Medulla oblongata (tissue), 1 donor: ENCODE results near the gene PLEKHA7.

ENCODE experiments used
- DNase-seq: peaks from one replicate; pipeline ENCODE4 v3.0.0-alpha.2; 2015; ENCODE audit errors: extremely low spot score

Gene PLEKHA7

DNA sequence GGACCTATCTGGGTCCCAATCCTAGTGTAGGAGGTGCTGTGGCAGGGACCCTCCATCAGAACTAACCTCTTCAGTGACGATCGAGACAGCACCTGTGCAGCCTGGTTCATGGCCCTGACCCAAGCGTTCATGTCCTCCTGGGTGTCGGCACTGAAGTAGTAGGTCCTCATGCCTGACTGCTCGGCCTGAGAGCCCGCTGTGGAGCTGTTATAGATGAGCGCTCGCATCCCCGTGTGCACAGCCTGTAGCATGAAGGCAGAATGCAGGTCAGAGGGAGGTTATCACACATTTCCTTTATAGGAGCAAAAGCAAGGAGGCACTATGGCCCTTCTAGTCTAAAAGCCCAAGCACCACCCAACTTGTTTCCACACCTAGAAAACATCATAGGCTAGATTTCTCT, 172.7 kb downstream of the PLEKHA7 start:
- DNase-seq: no peak

DNA sequence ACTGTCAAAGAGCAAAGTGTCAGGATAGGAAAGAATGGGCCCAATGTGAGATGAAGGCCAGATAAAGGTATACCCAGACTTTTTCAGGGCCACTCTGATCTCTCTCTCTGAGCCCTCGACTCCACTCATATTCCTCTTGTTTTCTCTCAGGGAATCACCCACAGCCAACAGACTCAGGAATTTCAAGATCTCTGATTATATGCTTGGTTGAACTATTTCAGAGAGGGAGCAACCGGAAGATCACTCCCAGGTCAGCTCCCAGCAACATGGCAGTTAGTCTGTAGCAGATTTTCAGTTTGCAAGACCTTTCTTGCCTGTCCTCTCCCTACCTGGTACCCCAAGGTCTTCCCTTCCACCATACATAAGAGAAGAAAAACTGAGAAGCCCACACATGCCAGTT, 173.3 kb downstream of the PLEKHA7 start:
- no peak for DNase-seq

DNA sequence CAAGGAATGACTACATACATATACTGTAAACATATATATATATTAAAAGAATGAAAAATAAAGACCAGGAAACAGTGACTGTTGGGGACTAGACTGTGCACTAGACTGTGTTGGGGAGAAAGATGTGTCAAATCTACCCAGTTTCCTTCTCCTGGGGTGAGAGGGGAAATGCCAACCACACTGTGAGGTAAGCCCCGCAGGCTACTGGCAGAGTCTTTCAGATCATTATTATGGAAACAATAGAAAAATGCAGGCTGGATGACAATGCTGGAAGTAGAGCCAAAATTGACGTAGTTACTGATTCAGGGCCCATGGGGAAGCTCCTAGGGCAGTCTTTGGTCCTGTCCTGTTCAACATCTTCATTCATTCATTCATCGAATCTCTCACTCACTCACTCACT, 174.4 kb downstream of the PLEKHA7 start:
- no peak for DNase-seq

DNA sequence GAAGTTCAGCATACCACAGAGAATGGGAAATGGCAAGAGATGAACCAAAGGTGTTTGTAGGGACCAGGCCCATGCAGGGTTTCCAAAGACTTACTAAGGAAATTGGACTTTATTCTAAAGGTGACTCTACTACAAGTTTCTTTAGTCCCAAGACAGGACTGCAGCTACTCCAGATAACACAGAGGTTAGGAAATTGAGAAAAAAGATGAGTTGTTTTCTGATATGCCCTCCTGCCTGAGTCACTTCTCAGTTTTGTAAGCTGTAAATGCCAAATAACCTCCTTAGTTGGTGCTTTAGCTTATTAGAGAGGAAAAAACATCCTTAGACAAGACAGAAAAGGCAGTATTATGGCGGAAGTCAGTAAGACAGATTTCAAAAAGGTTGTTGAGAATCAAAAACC, 179.8 kb downstream of the PLEKHA7 start:
- no peak for DNase-seq

DNA sequence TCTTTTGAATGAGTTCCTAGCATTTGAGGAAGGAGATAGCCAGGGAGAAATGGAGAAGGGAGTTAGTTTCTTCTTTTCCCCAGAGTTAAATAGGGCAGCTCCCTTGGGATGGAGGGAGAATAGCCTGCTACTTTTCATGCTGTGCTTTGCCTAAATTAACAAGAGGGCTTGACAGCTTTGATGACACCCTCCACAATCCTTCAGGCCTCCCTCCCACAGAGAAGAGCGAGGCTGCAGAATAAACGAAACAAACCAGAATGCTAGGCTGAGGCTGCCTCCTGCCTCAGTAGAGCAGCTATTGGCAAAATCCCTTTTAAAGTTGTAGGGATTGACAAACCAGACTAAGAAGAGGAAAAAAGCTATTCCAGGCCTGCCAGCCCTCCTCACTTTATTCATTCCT, 181.2 kb downstream of the PLEKHA7 start:
- no peak for DNase-seq

DNA sequence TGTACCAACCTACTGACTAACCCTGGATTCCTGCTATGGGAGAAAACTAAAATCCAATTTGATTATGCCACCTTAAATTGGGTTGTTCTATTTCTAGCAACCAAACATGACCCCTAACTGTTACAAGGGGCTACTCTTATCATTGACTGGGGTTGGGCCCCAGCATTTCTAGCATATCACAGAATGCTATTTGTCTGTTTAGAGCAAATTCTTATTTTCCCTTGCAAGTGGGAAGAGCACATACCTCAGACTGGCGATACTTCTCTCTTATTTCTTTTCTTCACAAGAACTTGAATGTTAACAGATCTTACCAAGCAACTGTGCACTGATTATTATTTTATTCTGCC, 182.0 kb downstream of the PLEKHA7 start:
- DNase-seq: no peak

DNA sequence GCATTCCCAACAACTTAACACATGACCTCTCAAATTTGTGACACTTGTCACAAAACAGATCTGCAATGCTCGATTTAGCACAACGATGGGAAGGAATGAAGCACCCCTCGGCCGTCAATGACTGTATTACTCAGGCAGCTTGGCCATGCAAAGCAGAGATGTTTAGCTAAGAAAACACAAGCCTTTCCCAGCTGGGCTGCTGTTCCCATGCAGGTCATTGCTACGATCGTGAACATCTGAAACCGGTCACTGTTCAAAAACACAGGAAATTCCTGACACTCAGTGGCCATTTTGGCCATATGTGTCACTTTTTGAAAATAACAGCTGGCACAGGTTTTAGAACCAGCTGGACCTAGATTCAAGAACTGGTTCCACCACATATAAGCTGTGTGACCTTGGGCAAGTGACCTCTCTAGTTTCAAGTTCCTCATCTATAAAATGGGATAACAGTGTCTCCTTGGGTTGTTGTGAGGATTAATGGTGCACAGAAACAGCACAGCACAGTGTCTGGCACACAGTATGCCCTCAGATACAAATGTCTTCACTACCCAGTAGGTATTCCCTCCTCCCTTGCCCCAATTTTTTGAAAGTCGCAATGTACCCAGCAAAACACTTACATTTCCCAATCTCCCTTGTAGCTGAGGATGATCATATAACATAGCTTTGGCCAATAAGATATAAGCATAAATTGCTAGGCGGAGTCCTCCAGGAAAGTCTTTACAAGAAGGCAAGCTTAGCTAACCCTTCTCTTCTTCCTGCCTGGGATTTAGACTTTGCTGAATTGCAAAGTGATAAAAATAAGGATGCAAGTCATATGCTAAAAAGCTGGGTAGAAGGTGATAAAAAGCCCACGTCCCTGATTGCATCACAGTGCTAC, 182.7 kb downstream of the PLEKHA7 start:
- DNase-seq: no peak

DNA sequence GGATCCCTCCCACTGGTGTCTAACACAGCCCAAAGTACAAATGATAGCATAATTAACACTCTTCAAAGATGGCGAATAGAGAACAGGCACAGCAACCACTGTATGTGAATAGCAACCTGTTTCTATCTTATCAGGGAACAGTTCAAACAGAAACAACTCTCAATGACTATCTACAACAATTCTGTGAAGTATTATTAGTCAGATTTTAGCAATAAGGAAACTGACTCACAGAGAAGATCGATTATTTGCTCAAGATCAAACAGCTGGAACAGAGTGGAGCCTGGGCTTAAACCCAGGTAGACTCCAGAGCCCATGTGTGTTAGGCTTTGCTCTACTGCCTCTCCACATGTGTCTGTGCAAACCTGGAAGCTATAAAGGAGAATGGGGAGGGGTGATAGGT, 187.1 kb downstream of the PLEKHA7 start:
- no peak for DNase-seq

DNA sequence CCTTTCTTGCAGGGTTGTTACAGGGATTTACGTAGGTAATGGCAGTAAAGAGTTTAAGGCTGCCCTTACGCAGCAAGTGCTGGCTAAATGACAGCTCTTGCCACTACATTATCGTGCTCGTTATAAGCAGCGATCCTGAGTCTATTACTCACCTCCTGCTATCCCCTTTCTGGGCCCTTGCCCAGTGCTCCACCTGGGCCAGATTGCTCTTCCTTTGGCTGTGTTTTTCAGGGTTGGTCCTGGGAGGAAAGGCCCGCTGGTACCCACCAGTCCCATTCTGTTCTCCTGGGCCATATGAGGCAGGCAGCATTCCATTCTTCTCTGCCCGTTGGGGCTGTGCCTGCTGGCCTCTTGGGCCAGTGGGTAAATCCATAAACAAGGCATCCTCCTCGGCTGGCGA, 188.2 kb downstream of the PLEKHA7 start:
- DNase-seq: no peak

DNA sequence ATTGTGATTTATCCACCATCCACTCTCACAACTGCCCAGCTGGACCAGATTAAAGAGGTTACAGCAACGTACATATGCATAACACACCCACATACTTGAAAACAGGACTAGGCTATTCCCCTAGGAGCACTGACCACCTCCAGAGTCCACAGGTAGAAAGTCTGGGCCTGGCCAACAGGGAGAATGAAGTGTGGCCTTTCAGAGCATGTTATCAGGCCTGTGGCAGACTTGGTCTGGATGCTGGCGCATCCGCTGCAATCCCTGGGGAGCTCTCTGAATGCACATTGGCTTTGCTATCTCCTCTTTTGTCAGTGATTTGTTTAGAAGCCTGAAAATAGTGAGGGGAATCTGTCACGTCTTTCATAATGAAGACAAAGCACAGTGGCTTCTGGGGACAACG, 189.1 kb downstream of the PLEKHA7 start:
- no peak for DNase-seq

DNA sequence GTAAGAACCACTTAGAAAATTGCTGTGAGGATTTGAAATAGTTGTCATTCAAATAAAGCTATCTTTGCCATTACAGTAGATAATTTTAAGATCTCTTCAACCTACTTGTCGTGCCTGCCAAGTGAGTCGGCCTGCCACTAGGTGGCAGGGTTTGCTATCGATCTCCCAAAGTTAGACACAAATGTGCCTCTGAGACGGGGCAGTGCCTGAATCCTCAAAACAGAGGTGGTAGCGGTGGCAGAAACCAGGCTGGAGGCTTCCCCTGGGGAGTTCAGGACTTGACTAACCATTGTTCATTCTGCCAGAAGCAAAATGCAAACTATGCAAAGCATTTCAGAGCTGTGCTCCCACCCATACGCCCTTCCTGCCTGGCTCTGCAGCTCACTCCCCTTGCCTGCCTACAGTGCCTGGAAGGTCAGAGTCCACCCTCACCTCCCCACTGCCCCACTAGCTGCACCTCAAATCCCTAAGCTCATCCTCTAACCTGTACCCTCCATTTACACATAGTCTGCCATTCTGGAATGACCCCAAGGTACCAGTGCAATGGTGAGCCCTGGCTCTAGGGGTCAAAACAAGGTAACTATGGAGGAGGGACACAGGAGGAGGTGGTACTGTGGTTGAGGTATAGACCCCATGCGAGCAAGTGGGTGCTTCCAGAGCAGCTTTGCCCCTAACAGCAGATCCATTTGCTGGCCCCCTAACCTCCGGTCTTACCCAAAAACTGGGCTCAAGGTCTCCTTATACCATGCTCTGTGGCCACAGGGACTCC, 193.7 kb downstream of the PLEKHA7 start:
- DNase-seq: peak; percentile 87

DNA sequence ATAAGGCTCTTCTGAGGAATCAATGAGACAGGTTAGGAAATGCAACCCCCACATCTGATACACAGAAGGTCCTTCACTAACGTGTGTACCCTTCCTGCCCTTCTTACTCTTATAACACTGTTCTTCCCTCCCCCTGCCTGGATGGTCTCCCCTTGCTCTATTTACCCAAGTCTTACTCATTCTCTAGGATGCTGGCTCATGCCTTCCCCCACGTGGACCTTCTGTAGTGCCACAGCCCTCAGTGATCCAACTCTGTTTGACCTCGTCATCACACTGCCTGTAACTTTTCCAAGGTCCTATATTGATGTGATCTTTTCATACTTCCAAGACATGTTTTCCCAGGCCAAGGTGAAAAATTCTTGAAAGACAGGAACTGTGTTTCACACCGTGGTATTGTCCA, 195.9 kb downstream of the PLEKHA7 start:
- no peak for DNase-seq

DNA sequence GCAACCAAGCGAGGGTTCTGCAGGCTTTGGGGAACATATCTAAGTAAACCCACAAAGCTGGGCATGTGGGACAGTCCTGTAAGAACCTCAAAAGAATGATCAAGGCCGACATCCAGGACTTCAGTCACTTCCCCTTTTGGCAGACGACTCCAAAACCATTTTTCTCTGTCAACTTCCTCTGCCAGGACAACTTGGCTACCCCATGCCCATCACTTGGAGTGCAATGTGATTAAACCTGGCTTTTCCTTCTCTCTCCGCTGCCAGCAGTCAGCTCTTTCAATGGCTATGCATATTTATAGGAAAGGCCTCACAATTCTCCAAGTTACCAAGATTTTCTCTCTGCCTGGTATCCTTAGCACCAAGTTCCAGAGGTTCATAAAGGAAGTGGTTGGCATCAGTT, 196.9 kb downstream of the PLEKHA7 start:
- DNase-seq: peak; percentile 86

DNA sequence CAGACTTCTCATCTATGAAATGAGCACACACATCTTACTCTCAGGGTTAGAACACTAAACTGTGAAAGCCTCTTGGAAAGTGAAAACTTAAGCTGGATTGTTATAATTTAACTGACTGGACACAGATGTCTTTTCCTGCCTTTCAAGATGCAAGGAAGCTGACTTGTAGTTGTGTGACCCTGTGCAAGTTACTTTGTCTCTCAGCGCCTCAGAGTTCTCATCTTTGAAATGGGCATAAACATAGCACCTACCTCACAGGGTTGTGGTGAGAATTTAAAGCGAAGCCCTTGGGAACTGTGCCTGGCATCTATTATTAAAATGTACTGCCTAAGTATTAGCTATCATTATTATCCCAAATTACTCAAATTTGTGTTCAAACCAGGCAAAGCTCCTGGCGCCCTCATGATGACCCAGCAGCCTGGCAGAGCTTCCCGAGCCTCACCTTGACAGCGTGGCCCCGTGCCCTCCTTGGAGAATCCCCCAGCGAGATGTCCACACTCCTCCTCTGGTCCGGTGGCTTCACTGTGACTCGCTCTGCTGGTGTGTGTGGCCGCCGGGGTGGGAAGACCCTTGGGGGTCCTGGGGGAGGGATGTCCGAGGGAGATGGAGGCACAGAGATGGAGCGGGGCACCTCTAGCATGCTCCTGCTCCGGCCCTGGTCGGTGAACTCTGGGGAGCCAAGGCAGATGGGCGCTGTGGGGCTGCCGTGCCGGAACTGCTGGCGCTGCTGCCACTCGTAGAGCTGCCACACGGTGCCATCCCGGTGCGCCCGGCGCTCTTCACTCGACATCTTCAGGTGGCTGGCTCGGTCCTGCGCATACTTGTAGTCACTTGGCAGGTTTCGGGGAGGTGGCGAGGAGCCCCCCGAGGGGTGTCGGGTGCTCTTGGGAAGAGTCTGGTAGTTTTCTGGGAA, 197.6 kb downstream of the PLEKHA7 start:
- DNase-seq: no peak

DNA sequence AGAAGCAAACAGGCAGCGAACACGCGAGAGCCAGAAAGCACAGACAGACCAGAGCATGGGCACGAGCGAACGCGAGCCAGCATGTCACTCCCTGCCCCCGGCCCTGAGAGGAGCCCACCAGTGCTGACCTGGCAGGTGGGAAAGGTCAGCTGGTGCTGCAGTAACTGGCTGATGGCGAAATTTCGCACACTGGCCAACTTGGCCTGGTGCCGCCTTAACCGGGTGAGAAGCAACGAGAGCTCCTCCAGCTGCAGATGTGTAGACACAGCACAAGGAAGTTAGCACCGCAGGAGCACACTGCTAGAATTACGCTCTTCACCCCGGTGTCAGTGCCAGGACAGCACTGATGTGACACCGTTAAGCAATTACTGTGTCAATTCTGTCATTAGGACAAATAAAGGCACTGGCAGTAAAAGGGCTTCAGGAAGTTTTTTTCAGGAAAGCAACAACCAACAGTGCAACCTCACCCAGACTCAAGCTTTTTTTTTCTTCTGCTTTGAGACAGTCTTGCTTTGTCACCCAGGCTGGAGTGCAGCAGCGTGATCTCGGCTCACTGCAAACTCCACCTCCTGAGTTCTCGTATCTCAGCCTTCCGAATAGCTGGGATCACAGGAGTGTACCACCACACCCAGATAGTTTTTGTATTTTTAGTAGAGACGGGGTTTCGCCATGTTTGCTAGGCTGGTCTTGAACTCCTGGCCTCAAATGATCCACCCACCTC, 199.0 kb downstream of the PLEKHA7 start:
- DNase-seq: peak; percentile 73

DNA sequence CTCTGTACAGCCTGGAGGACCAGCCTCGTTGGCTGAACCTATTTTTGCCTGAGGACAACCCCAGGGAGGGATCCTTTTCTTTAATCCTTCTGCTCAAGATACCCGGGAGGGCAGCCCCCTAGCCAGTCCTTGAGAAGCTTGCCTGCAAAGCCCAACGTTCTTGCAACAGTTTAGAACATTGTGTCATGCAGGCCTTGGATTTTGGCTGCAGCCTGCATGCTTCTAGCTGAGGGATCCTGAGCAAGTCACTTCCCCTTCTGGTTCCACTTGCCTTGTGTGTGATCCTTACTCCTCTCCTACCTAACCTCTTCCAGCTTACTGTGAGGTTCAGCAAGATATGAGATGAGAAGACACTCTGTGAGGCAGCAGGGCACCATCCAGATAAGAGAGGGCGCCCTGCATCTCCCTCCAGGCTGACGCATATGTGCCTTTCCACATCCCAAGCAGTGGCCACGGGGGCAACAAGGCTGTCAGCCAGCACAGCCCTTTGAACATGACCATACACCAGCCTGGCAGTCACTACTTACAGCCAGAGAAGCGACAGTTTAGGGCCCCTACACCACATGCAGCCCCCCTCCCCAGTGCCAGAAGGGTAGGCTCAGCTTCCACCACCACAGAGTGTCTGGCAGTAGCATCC, 199.7 kb downstream of the PLEKHA7 start:
- DNase-seq: no peak

DNA sequence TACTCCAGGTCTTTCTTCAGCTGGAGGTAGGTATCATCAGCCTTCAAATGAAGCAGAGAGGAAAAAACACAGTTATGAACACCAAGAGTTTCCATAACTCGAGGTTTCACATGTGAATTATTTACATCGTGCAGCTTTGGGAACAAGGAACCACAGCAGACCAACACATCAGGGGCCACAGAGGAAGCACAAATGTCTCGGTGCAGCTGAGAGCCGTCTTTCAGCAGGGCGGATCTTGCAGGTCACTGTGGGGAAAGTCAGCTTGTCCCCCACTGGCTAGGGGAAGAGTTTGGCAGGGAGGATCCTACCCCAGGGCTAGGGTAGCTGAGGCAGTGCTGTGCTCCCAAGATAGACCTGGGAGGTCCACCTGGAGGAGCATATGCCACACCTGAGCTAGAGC, 201.1 kb downstream of the PLEKHA7 start:
- DNase-seq: no peak

DNA sequence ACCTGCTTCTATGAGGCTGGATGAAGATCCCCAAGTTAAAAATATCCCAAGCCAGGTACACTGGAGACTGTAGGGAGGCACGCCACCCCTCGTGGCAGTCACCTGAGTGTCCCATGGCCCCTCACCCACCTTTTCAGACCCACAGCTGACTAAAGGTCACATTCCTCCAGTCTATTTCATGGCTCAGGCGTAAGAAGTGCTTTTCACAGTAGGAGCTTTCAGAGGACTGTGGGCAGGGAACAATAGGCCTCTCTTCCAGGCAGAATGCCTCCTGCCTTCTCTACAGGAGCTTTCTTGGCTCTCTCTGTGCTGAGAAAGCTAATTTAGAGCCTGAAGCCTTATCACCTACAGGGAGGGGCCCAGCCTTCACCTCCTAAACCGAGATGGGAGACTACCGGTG, 201.9 kb downstream of the PLEKHA7 start:
- DNase-seq: peak; percentile 77

DNA sequence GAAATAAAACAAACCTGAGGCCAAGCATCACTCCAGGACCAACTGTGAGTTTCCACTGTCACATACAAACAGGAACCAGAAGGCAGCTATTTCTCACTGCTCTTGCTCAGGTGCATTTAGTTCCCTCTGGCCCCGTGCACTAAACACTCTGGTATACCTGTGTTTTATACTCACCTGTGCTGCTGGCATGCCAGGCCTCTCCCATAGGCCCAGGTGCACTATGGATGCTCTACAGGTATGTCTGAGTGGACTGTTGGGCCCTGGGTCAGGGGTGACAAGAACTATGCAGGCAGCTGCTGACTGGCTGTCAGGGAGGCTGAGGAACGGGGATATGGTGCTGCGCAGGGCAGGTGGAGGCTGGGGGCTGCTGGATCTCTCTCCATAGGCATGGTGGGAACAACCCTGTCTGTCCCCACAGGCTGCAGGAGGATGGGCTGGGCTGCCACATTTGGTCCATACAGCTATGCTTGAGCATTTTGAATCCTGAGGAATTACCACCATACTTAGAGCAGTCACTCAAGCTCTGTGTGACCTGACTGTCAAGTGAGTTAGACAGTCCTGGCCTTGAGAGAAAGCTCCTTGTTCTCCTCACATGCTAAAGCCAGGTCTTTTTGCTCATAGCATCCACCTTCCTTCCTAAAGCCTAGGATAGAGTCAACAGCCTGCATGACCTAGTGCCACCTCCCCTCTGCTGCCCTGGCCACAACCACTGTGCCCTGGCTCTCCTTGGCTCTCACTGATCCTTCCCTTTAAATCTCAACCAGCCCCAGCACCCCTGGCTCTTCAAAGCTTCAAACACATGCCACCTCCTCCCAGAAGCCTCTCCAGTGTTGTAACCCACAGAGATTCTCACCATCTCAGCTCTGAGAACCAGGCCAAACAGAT, 202.8 kb downstream of the PLEKHA7 start:
- no peak for DNase-seq
